Esophagus squamous epithelium (tissue), 5 donors: ENCODE results near the gene ACTG1. TPM values are rescaled to one million over a fixed set of nuclear protein-coding genes. Genes with fewer than 3 reads are reported as not detected.

ENCODE experiments used
- DNase-seq: peaks from one replicate; lab custom pipeline; 2025; lab: John Stamatoyannopoulos, UW
- H3K27ac ChIP-seq, 4 donors: fragments of 200-600 bp; sonication (generic); one replicate each; pipeline ENCODE4 v1.5.1; 2016 to 2019; ENCODE audit warnings: mild to moderate bottlenecking in 1 of 4
- H3K27me3 ChIP-seq, 4 donors: fragments of 200-600 bp; sonication (generic); 1 replicate in 3 of 4; 2 replicates in 1 of 4; pipeline versions ENCODE4 v1.5.1 to v1.6.0; 2017 to 2021; ENCODE audit warnings: antibody characterized with exemption in 1 of 4
- H3K36me3 ChIP-seq, 3 donors: fragments of 200-600 bp; sonication (generic); one replicate each; pipeline ENCODE4 v1.5.1; 2016 to 2019
- H3K4me1 ChIP-seq, 3 donors: fragments of 200-600 bp; sonication (generic); one replicate each; pipeline ENCODE4 v1.5.1; 2017 to 2019
- H3K4me3 ChIP-seq, 4 donors: fragments of 200-600 bp; sonication (generic); 1 replicate in 3 of 4; 2 replicates in 1 of 4; pipeline ENCODE4 v1.5.1; 2016 to 2019; ENCODE audit warnings: mild to moderate bottlenecking in 2 of 4, moderate library complexity in 1 of 4
- H3K9me3 ChIP-seq, 3 donors: fragments of 200-600 bp; sonication (generic); one replicate each; pipeline ENCODE4 v1.5.1; 2016 to 2019
- CTCF ChIP-seq, 6 experiments: fragments of 450-650 bp in 4 of 6; fragments of 200-600 bp in 2 of 6; sonication (generic) in 2 of 6; IDR thresholded peaks; one replicate each; pipeline ENCODE4 v1.5.1; 2016 to 2019; ENCODE audit warnings: antibody characterized with exemption in 6 of 6, mild to moderate bottlenecking in 4 of 6, moderate library complexity in 4 of 6
- POLR2A ChIP-seq, 4 donors: fragments of 450-650 bp; IDR thresholded peaks; one replicate each; pipeline ENCODE4 v1.6.1; 2017; ENCODE audit warnings: antibody characterized with exemption in 4 of 4, mild to moderate bottlenecking in 4 of 4, moderate library complexity in 3 of 4
- WGBS, 2 donors: methylation state at CpG; one replicate each; pipeline ENCODE4 v1.1.5; 2018; 5-methylcytosine and 5-hydroxymethylcytosine counted together
- intact Hi-C: fragments of 100-400 bp; cut with DNase I; formaldehyde crosslinking; loops from one replicate; pipeline ENCODE4 v1.15.0; 2022
- total RNA-seq, 4 donors: library from RNA; depleted of rRNA; stranded (reverse); fragments of >200 nt; gene quantifications; one replicate each; pipeline ENCODE4 v1.1.0, GENCODE V29; 2016
- donor health status: DM: yes; HTN: yes; CAD: no.

ACTG1 gene
- total RNA-seq, 4 donors from 2014 or later, result 3,349 to 6,664 (median 4,433) TPM

- TF ChIP-seq POLR2A (IDR thresholded peaks at IDR 0.05), result no peak
- no peak for TF ChIP-seq CTCF (IDR thresholded peaks at IDR 0.05)
- H3K27ac ChIP-seq, result peak overlapping the region in 2 of 4 donors; percentile 5 to 17
- no peak for DNase-seq
- H3K9me3 ChIP-seq, result no peaks in the 10 kb centered on the region
- no peaks in the 10 kb centered on the region for H3K36me3 ChIP-seq
- peaks cover 0 to 31% (median 0%) of the 10 kb centered on the region in 4 donors for H3K27me3 ChIP-seq
- 57 to 68% methylated on average over 7 to 20 of the region's 29 CpGs for WGBS, 2 donors
- H3K4me3 ChIP-seq, result peak overlapping the region; percentile 21 to 68 (median 36)
- intact Hi-C loops, result loop anchor here (5.0 to 10.0 kb wide), 3 partner anchors 81 to 231 kb away; partner anchors contain the start of gene SLC38A10
- H3K4me1 ChIP-seq, result peaks cover 42 to 67% (median 46%) of the 10 kb centered on the region in 3 donors
Measured at GRCh38 chr17:81483085-81483861, 29.3 kb downstream of the ACTG1 start.

DNA sequence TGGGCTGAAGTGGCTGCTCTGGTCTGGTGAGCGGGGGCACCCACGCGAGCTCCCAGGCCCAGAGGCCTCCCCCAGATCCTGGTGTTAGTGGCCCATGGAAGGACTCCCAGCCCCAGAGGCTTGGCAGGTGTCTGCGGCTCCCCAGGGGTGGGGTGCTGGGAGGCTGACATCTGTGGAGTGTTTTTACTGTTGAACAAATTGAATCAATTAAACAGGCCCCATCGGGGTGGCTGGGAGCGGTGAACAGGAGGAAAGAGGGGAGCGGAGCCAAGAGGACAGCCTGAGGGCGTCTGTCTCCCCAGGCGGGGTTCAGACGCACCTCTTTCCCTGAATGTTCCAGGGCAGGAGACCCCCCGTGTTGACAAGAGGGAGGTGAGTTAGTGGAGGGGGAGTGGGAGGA, 29.9 kb downstream of the ACTG1 start:
- Histone ChIP-seq H3K9me3 (no peaks in the 10 kb centered on the region), H3K27ac (no peak overlapping the region), H3K4me3 (no peak overlapping the region), H3K27me3 (peaks cover 0 to 31% (median 0%) of the 10 kb centered on the region in 4 donors), H3K36me3 (no peaks in the 10 kb centered on the region), H3K4me1 (peaks cover 39 to 61% (median 42%) of the 10 kb centered on the region in 3 donors)
- DNase-seq, result no peak
- WGBS, 2 donors, result 50 to 58% methylated on average over 6 to 10 of the region's 11 CpGs
- TF ChIP-seq POLR2A (IDR thresholded peaks at IDR 0.05) (no peak), CTCF (IDR thresholded peaks at IDR 0.05) (no peak)
- intact Hi-C loops, result loop anchor here (5.0 to 10.0 kb wide), 3 partner anchors 80 to 230 kb away; partner anchors contain the start of gene SLC38A10

- intact Hi-C loops, result loop anchor here (5.0 to 10.0 kb wide), 3 partner anchors 80 to 230 kb away; partner anchors contain the start of gene SLC38A10
- no peak overlapping the region for H3K27ac ChIP-seq
- peak overlapping the region; percentile 29 to 72 (median 44) for H3K4me3 ChIP-seq
- TF ChIP-seq CTCF (IDR thresholded peaks at IDR 0.05) (no peak), POLR2A (IDR thresholded peaks at IDR 0.05) (no peak)
- no peaks in the 10 kb centered on the region for H3K9me3 ChIP-seq
- 59% methylated on average over 7 of the region's 18 CpGs; no CpG with 5 or more reads in 1 of the 2 donors for WGBS, 2 donors
- peaks cover 35 to 54% (median 39%) of the 10 kb centered on the region in 3 donors for H3K4me1 ChIP-seq
- H3K36me3 ChIP-seq, result no peaks in the 10 kb centered on the region
- H3K27me3 ChIP-seq, result peaks cover 0 to 31% (median 0%) of the 10 kb centered on the region in 4 donors
- no peak for DNase-seq
Measured at GRCh38 chr17:81481815-81482505, 30.6 kb downstream of the ACTG1 start.

GRCh38 chr17:81481073-81481799, 31.4 kb downstream of the ACTG1 start:
- intact Hi-C loops, result loop anchor here (5.0 to 10.0 kb wide), 3 partner anchors 79 to 229 kb away; partner anchors contain the start of gene SLC38A10
- 40 to 43% methylated on average over 2 to 3 of the region's 94 CpGs for WGBS, 2 donors
- Histone ChIP-seq H3K27ac (no peak overlapping the region), H3K27me3 (peaks cover 0 to 31% (median 0%) of the 10 kb centered on the region in 4 donors), H3K4me3 (peak overlapping the region; percentile 29 to 72 (median 44)), H3K9me3 (no peaks in the 10 kb centered on the region), H3K36me3 (no peaks in the 10 kb centered on the region), H3K4me1 (peaks cover 35 to 53% (median 39%) of the 10 kb centered on the region in 3 donors)
- no peak for TF ChIP-seq CTCF (IDR thresholded peaks at IDR 0.05)
- no peak for TF ChIP-seq POLR2A (IDR thresholded peaks at IDR 0.05)
- DNase-seq, result no peak
